ENCODE data around the gene MTFR1L. TPM values are rescaled to one million over a fixed set of nuclear protein-coding genes. Genes with fewer than 3 reads are reported as not detected.

Gene MTFR1L
- polyA plus RNA-seq, 3 donors = 67.3 to 73.5 (median 69.9) TPM

GRCh38 chr1:25866288-25866687, 46.5 kb downstream of the MTFR1L start:
- TF ChIP-seq CTCF (IDR thresholded peaks at IDR 0.05) = no peak
- DNase-seq = no peak
- intact Hi-C loops (cut with micrococcal nuclease) = no loop called here
- Mint-ChIP-seq H3K36me3 (peaks cover 34 to 46% of the 10 kb centered on the region in 2 donors), H3K27me3 (ENCODE audit: low read depth in 3 of 3) (peaks cover 0 to 3% (median 0%) of the 10 kb centered on the region in 3 donors), H3K27ac (no peak overlapping the region), H3K4me3 (no peak overlapping the region), H3K9me3 (peaks cover 0 to 3% (median 0%) of the 10 kb centered on the region in 7 donors), H3K4me1 (peaks cover 53% of the 10 kb centered on the region)
- no peak overlapping the region for H3K9ac ChIP-seq (ENCODE audit: insufficient read depth, low read length, poor library complexity, severe bottlenecking)
- H3K27me3 ChIP-seq (ENCODE audit: control insufficient read depth in 2 of 2, insufficient read depth in 2 of 2, low read length in 2 of 2) = no peaks in the 10 kb centered on the region
- H3K36me3 ChIP-seq (replicated peaks in 1 of 2; ENCODE audit: control insufficient read depth in 1 of 2, insufficient read depth in 2 of 2, low read length in 2 of 2) = peaks cover 11 to 31% of the 10 kb centered on the region in 2 donors
- H4K20me1 ChIP-seq (ENCODE audit: insufficient read depth, low read length) = no peaks in the 10 kb centered on the region
- peak overlapping the region in 1 of 2 donors; percentile 36 for H3K27ac ChIP-seq (ENCODE audit: low read depth in 1 of 2, low read length in 2 of 2)
- no peak overlapping the region for H3K4me2 ChIP-seq (replicated peaks; ENCODE audit: extremely low read depth, low read length, poor library complexity, severe bottlenecking)
- no CpG with 5 or more reads among the region's 1 CpG for WGBS (ENCODE audit: insufficient coverage)
- H3K79me2 ChIP-seq (ENCODE audit: insufficient read depth, low read length) = peaks cover 8% of the 10 kb centered on the region
- H3K4me1 ChIP-seq (ENCODE audit: control insufficient read depth in 1 of 2, insufficient read depth in 2 of 2, low read length in 2 of 2) = peaks cover 26 to 37% of the 10 kb centered on the region in 2 donors
- H2AFZ ChIP-seq (ENCODE audit: insufficient read depth, low read depth, low read length, poor library complexity, severe bottlenecking) = no peak overlapping the region
- H3K4me3 ChIP-seq (replicated peaks in 1 of 3; ENCODE audit: low read depth in 2 of 3, low read length in 3 of 3) = no peak overlapping the region
- H3K9me3 ChIP-seq (replicated peaks in 1 of 2; ENCODE audit: control insufficient read depth in 1 of 2, insufficient read depth in 1 of 2, low read length in 2 of 2) = no peaks in the 10 kb centered on the region

- Histone ChIP-seq H2AFZ (ENCODE audit: insufficient read depth, low read depth, low read length, poor library complexity, severe bottlenecking) (no peak overlapping the region), H3K4me2 (replicated peaks; ENCODE audit: extremely low read depth, low read length, poor library complexity, severe bottlenecking) (no peak overlapping the region), H3K79me2 (ENCODE audit: insufficient read depth, low read length) (peaks cover 3% of the 10 kb centered on the region), H3K4me3 (replicated peaks in 1 of 3; ENCODE audit: low read depth in 2 of 3, low read length in 3 of 3) (no peak overlapping the region), H3K9ac (ENCODE audit: insufficient read depth, low read length, poor library complexity, severe bottlenecking) (no peak overlapping the region), H4K20me1 (ENCODE audit: insufficient read depth, low read length) (no peaks in the 10 kb centered on the region), H3K36me3 (replicated peaks in 1 of 2; ENCODE audit: control insufficient read depth in 1 of 2, insufficient read depth in 2 of 2, low read length in 2 of 2) (peaks cover 11 to 26% of the 10 kb centered on the region in 2 donors), H3K4me1 (ENCODE audit: control insufficient read depth in 1 of 2, insufficient read depth in 2 of 2, low read length in 2 of 2) (peaks cover 26 to 37% of the 10 kb centered on the region in 2 donors), H3K9me3 (replicated peaks in 1 of 2; ENCODE audit: control insufficient read depth in 1 of 2, insufficient read depth in 1 of 2, low read length in 2 of 2) (no peaks in the 10 kb centered on the region), H3K27ac (ENCODE audit: low read depth in 1 of 2, low read length in 2 of 2) (no peak overlapping the region), H3K27me3 (ENCODE audit: control insufficient read depth in 2 of 2, insufficient read depth in 2 of 2, low read length in 2 of 2) (no peaks in the 10 kb centered on the region)
- H3K4me3 Mint-ChIP-seq = no peak overlapping the region
- no peak overlapping the region for H3K27ac Mint-ChIP-seq
- H3K9me3 Mint-ChIP-seq = peaks cover 0 to 3% (median 0%) of the 10 kb centered on the region in 7 donors
- peaks cover 53% of the 10 kb centered on the region for H3K4me1 Mint-ChIP-seq
- peaks cover 0 to 5% (median 0%) of the 10 kb centered on the region in 3 donors for H3K27me3 Mint-ChIP-seq (ENCODE audit: low read depth in 3 of 3)
- no peak for DNase-seq
- no peak for TF ChIP-seq CTCF (IDR thresholded peaks at IDR 0.05)
- peaks cover 32 to 38% of the 10 kb centered on the region in 2 donors for H3K36me3 Mint-ChIP-seq
- intact Hi-C loops (cut with micrococcal nuclease) = no loop called here
- 96% methylated on average over 9 of the region's 9 CpGs for WGBS (ENCODE audit: insufficient coverage)
These were observed 47.6 kb downstream of the MTFR1L start for GRCh38 chr1:25867210-25867991.
